Vagina (tissue), 2 donors: ENCODE results near the gene ELOVL6.

Source experiments
- CTCF ChIP-seq, 3 experiments: fragments of 450-650 bp in 2 of 3; fragments of 200-600 bp in 1 of 3; sonication (generic) in 1 of 3; IDR thresholded peaks; one replicate each; pipeline ENCODE4 v1.5.1; 2017 to 2019; ENCODE audit warnings: antibody characterized with exemption in 3 of 3, mild to moderate bottlenecking in 2 of 3, moderate library complexity in 2 of 3
- POLR2A ChIP-seq, 2 donors: fragments of 450-650 bp; IDR thresholded peaks; one replicate each; pipeline ENCODE4 v1.6.1; 2017; ENCODE audit warnings: antibody characterized with exemption in 2 of 2, mild to moderate bottlenecking in 2 of 2, moderate library complexity in 2 of 2
- POLR2AphosphoS5 ChIP-seq, 2 donors: sonication (generic); formaldehyde crosslinking; IDR thresholded peaks; one replicate each; pipeline ENCODE4 v1.9.0; 2017; ENCODE audit warnings: antibody characterized with exemption in 2 of 2, mild to moderate bottlenecking in 2 of 2, low read depth in 1 of 2; ENCODE audit not compliant: insufficient read depth in 1 of 2

- TF ChIP-seq CTCF (IDR thresholded peaks at IDR 0.05) = no peak
- no peak for TF ChIP-seq POLR2A (IDR thresholded peaks at IDR 0.05)
- TF ChIP-seq POLR2AphosphoS5 (IDR thresholded peaks at IDR 0.05; ENCODE audit: insufficient read depth in 1 of 2, low read depth in 1 of 2) = no peak
Observed at GRCh38 chr4:110088670-110089069, 109.7 kb downstream of the ELOVL6 start.
